K562 (cell line): ENCODE results near the gene TDRD6.

Experiments used
- CHD1 ChIP-seq: fragments of 200-600 bp; sonication (generic); IDR thresholded peaks from one replicate; pipeline ENCODE4 v1.6.1; 2012; ENCODE audit warnings: mild to moderate bottlenecking, moderate library complexity, low read length, inconsistent platforms
- CXXC5 ChIP-seq: fragments of 250-450 bp; sonication (Bioruptor Pico); IDR thresholded peaks from 2 replicates; pipeline ENCODE4 v1.8.0; 2022; ENCODE audit warnings: inconsistent platforms, mild to moderate bottlenecking, moderate library complexity
- EZH2 ChIP-seq: IDR thresholded peaks from 2 replicates; pipeline ENCODE4 v1.6.1; 2012; ENCODE audit warnings: low read depth, mild to moderate bottlenecking, inconsistent platforms, low read length, borderline replicate concordance
- GTF2A2 ChIP-seq: IDR thresholded peaks from 2 replicates; pipeline ENCODE4 v1.6.1; 2016; ENCODE audit warnings: mild to moderate bottlenecking, missing genetic modification characterization, missing compliant biosample characterization
- MAFK ChIP-seq: IDR thresholded peaks from 2 replicates; pipeline ENCODE4 v1.6.1; 2011; ENCODE audit warnings: low read length, improper control_type of control experiment
- MTA1 ChIP-seq: fragments of 450-650 bp; IDR thresholded peaks from 2 replicates; pipeline ENCODE4 v1.6.1; 2017; ENCODE audit warnings: borderline replicate concordance
- POLR2A ChIP-seq: fragments of 450-650 bp; conservative IDR thresholded peaks from 2 replicates; pipeline ENCODE4 v1.6.1; 2016
- SRSF1 ChIP-seq: fragments of 200-400 bp; formaldehyde crosslinking; IDR thresholded peaks from 2 replicates; pipeline ENCODE4 v1.6.1; 2017; ENCODE audit warnings: mild to moderate bottlenecking, low read depth, low read length, moderate library complexity
- STAG1 ChIP-seq: sonication (generic); formaldehyde crosslinking; IDR thresholded peaks from 2 replicates; pipeline ENCODE4 v1.5.0; 2020; ENCODE audit warnings: missing genetic modification reagents, borderline replicate concordance
- TF ChIP-seq, protein P1 (sequence below), 2 experiments: fragments of 450-650 bp in 1 of 2; sonication (generic) in 1 of 2; formaldehyde crosslinking; conservative IDR thresholded peaks; 2 replicates each; pipeline versions ENCODE4 v1.4.0 to v1.8.1; 2020 to 2022; ENCODE audit warnings: mild to moderate bottlenecking in 1 of 2, missing genetic modification reagents in 1 of 2
- TF ChIP-seq, protein P2 (sequence below), 3 experiments: IDR thresholded peaks in 2 of 3; conservative IDR thresholded peaks in 1 of 3; 2 replicates each; pipeline ENCODE4 v1.5.1; 2011 to 2012; ENCODE audit warnings: low read length in 3 of 3, mild to moderate bottlenecking in 3 of 3, control low read depth in 2 of 3, improper control_type of control experiment in 1 of 3, inconsistent platforms in 1 of 3, low read depth in 1 of 3, mixed read lengths in 1 of 3, moderate library complexity in 1 of 3; ENCODE audit not compliant: insufficient read depth in 2 of 3

DNA sequence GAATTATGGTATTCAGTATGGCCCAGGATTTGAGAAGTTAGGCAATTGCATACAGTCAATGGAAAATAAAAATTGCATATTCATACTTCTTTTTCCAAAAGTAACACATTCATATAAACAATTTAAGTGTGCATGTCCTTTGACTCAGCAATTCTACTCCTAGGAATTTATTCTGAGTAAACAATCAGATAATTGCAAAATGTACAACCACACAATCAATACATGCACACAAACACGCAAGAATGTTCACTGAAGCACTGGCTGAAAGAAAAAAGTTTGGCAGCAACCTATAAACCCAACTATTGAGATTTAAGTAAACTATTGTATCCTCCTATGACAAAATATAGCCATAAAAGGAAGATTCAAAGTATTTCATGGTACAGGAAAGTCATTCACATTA lies 36.7 kb upstream of the TDRD6 start:
- TF ChIP-seq MAFK = no peak
- TF ChIP-seq, protein P1, sequence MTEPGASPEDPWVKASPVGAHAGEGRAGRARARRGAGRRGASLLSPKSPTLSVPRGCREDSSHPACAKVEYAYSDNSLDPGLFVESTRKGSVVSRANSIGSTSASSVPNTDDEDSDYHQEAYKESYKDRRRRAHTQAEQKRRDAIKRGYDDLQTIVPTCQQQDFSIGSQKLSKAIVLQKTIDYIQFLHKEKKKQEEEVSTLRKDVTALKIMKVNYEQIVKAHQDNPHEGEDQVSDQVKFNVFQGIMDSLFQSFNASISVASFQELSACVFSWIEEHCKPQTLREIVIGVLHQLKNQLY (CRISPR knock-in tag; conservative IDR thresholded peaks at IDR 0.05) = no peak
- no peak for TF ChIP-seq SRSF1
- TF ChIP-seq POLR2A = no peak
- no peak for TF ChIP-seq CHD1
- no peak for TF ChIP-seq GTF2A2 (tag)
- TF ChIP-seq, protein P2, sequence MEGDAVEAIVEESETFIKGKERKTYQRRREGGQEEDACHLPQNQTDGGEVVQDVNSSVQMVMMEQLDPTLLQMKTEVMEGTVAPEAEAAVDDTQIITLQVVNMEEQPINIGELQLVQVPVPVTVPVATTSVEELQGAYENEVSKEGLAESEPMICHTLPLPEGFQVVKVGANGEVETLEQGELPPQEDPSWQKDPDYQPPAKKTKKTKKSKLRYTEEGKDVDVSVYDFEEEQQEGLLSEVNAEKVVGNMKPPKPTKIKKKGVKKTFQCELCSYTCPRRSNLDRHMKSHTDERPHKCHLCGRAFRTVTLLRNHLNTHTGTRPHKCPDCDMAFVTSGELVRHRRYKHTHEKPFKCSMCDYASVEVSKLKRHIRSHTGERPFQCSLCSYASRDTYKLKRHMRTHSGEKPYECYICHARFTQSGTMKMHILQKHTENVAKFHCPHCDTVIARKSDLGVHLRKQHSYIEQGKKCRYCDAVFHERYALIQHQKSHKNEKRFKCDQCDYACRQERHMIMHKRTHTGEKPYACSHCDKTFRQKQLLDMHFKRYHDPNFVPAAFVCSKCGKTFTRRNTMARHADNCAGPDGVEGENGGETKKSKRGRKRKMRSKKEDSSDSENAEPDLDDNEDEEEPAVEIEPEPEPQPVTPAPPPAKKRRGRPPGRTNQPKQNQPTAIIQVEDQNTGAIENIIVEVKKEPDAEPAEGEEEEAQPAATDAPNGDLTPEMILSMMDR (IDR thresholded peaks at IDR 0.05 in 2 of 3, conservative IDR thresholded peaks at IDR 0.05 in 1 of 3; ENCODE audit: insufficient read depth in 2 of 3, low read depth in 1 of 3, low read length in 3 of 3) = no peak
- TF ChIP-seq STAG1 (CRISPR knock-in tag) = no peak
- no peak for TF ChIP-seq CXXC5
- no peak for TF ChIP-seq EZH2
- no peak for TF ChIP-seq MTA1
